Measurements from ENCODE around the gene KIRREL1. TPM values are rescaled to one million over a fixed set of nuclear protein-coding genes. Genes with fewer than 3 reads are reported as not detected.

KIRREL1 gene
- total RNA-seq, 1 experiment from 2014 or later = 30.5 TPM

- no peak overlapping the region for H2AK5ac ChIP-seq (ENCODE audit: insufficient read length, low read length)
- no peak overlapping the region for H3K23ac ChIP-seq (ENCODE audit: insufficient read length, low read depth, low read length)
- H3T11ph ChIP-seq (ENCODE audit: low read length) = no peak overlapping the region
- no peak for DNase-seq
- peaks cover 36% of the 10 kb centered on the region for H3K4me1 ChIP-seq (ENCODE audit: insufficient read depth, low read length)
- TF ChIP-seq CTCF (conservative IDR thresholded peaks at IDR 0.05) = no peak
- H3K27me3 ChIP-seq (ENCODE audit: insufficient read depth, low read length) = no peaks in the 10 kb centered on the region
- H3K9ac ChIP-seq (ENCODE audit: extremely low read depth, insufficient read length, low read length) = no peak overlapping the region
- no peaks in the 10 kb centered on the region for H3K79me2 ChIP-seq (ENCODE audit: insufficient read depth, low read length)
- WGBS (ENCODE audit: extremely low coverage, insufficient read length, low lambda C conversion rate) = no CpG with 5 or more reads among the region's 9 CpGs
- Mint-ChIP-seq H3K9me3 (peaks cover 2 to 4% of the 10 kb centered on the region in 2 experiments; a peak in 3 of 5 replicates), H3K4me1 (peaks cover 76 to 84% of the 10 kb centered on the region in 2 experiments), H3K4me3 (peak overlapping the region; percentile 44 to 61), H3K27me3 (ENCODE audit: low read depth) (peaks cover 1% of the 10 kb centered on the region), H3K27ac (peak overlapping the region; percentile 86 to 92 (median 92)), H3K36me3 (ENCODE audit: insufficient read depth in 1 of 3, low read depth in 3 of 3) (peaks cover 5 to 9% (median 7%) of the 10 kb centered on the region in 3 experiments; a peak in 6 of 7 replicates)
- H3K56ac ChIP-seq (ENCODE audit: insufficient read length, low read depth, low read length) = no peak overlapping the region
- peaks cover 4% of the 10 kb centered on the region for H3K23me2 ChIP-seq (ENCODE audit: insufficient read length, low read depth, low read length, poor library complexity, severe bottlenecking)
- H2AFZ ChIP-seq (ENCODE audit: low read length) = no peak overlapping the region
- no peak overlapping the region for H2BK120ac ChIP-seq (ENCODE audit: low read depth, low read length, poor library complexity, severe bottlenecking)
- no peak overlapping the region for H2BK20ac ChIP-seq (ENCODE audit: low read depth, low read length, poor library complexity, severe bottlenecking)
- no peak overlapping the region for H4K91ac ChIP-seq (ENCODE audit: insufficient read length, low read depth, low read length)
- H3K4me2 ChIP-seq (ENCODE audit: insufficient read depth, insufficient read length, low read length) = peak overlapping the region; percentile 44
- H2BK12ac ChIP-seq (ENCODE audit: insufficient read length, low read depth, low read length) = no peak overlapping the region
- H2BK5ac ChIP-seq (ENCODE audit: insufficient read length, low read length) = no peak overlapping the region
- no peak overlapping the region for H3K4ac ChIP-seq (ENCODE audit: low read depth, low read length)
- H2BK15ac ChIP-seq (ENCODE audit: low read depth, low read length) = no peak overlapping the region
- peak overlapping the region; percentile 29 for H3K27ac ChIP-seq (ENCODE audit: insufficient read length, low read depth, low read length)
- no peak overlapping the region for H3K14ac ChIP-seq (ENCODE audit: insufficient read depth, low read length)
- H4K20me1 ChIP-seq (ENCODE audit: control insufficient read depth, insufficient read depth, insufficient read length) = no peaks in the 10 kb centered on the region
- H3K79me1 ChIP-seq (ENCODE audit: insufficient read depth, low read depth, low read length, poor library complexity, severe bottlenecking) = no peaks in the 10 kb centered on the region
- no peak overlapping the region for H4K8ac ChIP-seq (replicated peaks; ENCODE audit: insufficient read length, low read depth, low read length)
- no peaks in the 10 kb centered on the region for H3K9me3 ChIP-seq (ENCODE audit: control insufficient read depth, low read depth, low read length)
- no peak overlapping the region for H4K5ac ChIP-seq (ENCODE audit: insufficient read length, low read depth, low read length)
- H3K18ac ChIP-seq (ENCODE audit: insufficient read length, low read depth, low read length) = no peak overlapping the region
Measured at GRCh38 chr1:158105352-158106095, 112.1 kb downstream of the KIRREL1 start.

All from H9 (cell line).